ENCODE results near the gene DMPK. TPM values are rescaled to one million over a fixed set of nuclear protein-coding genes. Genes with fewer than 3 reads are reported as not detected.
"Not testable (repeated sequence)": the region's sequence is repeated elsewhere in the genome, so short reads cannot be mapped to it uniquely, and the experiment has no call there.

The DMPK gene
- total RNA-seq, 1 experiment from 2014 or later = 22.4 TPM

DNA sequence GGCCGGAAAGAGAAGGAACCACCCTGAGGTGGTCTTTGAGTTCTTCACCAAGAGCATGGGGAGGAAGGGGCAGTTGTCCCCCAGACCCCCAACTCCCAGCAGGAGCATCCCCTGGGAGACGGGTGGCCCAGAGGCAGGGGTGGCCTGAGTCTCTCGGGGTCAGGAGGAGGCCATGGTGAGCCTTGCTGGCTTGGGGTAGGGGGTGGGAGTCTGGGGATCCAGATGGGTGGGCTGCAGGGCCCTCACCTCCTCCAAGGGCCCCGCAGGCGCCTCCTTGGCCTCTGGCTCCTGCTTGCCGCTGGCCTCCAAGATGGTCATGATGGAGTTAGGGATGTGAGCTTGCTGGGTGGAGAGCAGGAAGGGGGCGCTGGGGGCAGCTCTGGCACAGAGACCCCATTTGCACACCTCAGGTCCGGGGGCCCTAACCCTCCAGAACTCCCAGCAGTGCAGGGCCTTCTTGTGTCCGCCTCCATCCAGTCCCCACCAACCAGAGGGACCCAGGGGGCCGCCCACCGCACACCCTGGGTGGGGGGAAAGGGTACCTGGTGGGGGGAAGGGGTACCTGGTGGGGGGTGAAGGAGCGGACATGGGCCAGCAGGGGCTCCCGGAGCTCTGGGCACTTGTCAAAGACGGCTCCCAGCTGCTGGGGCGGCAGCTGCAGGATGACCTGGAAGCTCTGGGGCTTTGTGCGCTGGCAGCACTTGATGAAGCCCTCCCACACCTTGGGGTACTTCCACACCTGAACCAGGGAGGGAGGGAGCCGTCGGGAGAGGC, 34.1 kb upstream of the DMPK start:
- in situ Hi-C loops (cut with HindIII; ENCODE audit: low sequenced_read_pairs) = no loop called here
- DNase-seq (ENCODE audit: low spot score) = no peak

GRCh38 chr19:45815481-45816216, 33.4 kb upstream of the DMPK start:
- in situ Hi-C loops (cut with HindIII; ENCODE audit: low sequenced_read_pairs) = no loop called here
- DNase-seq (ENCODE audit: low spot score) = no peak

GRCh38 chr19:45814851-45815480, 32.7 kb upstream of the DMPK start, which contains the start of gene RSPH6A:
Gene RSPH6A, minus strand, starts transcription at chr19:45815308. Its CDS starts 132 bp downstream, at chr19:45815176.
- no peak for DNase-seq (ENCODE audit: low spot score)
- in situ Hi-C loops (cut with HindIII; ENCODE audit: low sequenced_read_pairs) = no loop called here

DNA sequence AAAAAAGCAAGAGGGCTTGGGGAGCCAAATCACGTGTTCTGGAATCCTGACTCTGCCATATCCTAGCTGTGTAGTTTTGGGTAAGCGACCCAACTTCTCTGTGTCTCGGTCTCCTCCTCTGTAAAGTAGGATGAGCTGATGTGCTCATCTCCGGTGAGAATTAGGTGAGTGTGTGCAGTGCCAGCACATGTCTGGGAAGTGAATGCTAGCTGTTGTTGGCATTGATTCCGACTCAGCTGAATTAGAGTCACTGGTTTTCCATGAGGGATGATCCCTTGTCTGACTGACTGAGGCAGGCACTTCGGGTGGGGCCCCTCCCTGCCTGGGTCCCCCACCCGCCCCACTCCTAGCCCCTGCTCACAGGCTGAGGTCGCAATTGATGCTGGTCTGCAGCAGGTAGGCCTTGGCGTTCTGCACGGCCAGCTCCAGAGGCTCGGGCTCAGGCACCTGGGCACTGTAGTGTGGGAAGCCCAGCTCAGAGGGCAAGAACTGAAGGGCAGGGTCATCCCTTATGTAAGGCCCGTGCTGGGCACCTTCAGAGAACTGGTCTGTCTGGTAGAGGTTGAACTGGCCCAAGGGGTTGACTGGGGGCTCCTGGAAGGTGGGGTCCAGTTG, 32.0 kb upstream of the DMPK start:
- in situ Hi-C loops (cut with HindIII; ENCODE audit: low sequenced_read_pairs) = no loop called here
- DNase-seq (ENCODE audit: low spot score) = no peak

DNA sequence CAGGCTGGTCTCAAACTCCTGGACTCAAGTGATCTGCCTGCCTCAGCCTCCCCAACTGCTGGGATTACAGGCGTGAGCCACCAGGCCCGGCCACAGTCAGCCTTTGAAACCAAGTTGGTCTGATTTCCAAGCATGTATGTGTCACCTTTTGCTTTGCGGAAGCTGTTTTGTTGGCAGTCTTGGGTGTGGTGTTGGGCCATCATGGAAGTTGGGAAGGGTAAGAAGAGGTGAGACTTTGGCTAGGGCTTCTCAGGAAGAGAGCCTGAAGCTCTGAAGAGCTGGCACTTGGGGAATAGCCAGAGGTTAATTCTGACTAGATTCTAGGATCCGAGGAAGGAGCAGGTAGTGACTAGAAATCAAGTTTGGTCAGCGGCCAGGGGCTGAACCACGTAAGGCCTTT, 30.0 kb upstream of the DMPK start:
- in situ Hi-C loops (cut with HindIII; ENCODE audit: low sequenced_read_pairs) = no loop called here
- no peak for DNase-seq (ENCODE audit: low spot score)

GRCh38 chr19:45809643-45810159, 27.4 kb upstream of the DMPK start:
- DNase-seq (ENCODE audit: low spot score) = peak; percentile 19

DNA sequence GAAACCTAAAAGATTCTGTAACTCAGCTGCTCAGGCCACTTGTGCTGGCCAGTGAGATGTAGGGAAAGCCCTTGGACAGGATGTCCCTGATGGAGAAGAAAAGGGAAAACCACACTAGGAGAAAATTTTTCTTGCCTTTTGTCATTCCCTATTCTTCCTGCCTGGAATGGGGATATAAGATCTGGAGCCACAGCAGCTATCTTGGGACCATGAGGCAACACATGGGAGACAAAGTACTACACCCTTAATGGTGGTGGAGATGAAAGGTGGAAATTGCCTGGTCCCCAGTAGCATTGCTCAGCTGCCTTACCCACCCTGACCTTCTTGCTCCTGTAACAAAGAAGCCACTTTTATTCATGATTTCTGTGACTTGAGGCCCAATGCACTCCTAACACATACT, 23.4 kb upstream of the DMPK start:
- DNase-seq (ENCODE audit: low spot score) = no peak
- in situ Hi-C loops (cut with HindIII; ENCODE audit: low sequenced_read_pairs) = no loop called here

More at GRCh38 chr19:45809643-45810159, 27.4 kb upstream of the DMPK start:
- in situ Hi-C loops (cut with HindIII; ENCODE audit: low sequenced_read_pairs) = no loop called here

GRCh38 chr19:45804959-45805230, 22.6 kb upstream of the DMPK start:
- in situ Hi-C loops (cut with HindIII; ENCODE audit: low sequenced_read_pairs) = no loop called here

DNA sequence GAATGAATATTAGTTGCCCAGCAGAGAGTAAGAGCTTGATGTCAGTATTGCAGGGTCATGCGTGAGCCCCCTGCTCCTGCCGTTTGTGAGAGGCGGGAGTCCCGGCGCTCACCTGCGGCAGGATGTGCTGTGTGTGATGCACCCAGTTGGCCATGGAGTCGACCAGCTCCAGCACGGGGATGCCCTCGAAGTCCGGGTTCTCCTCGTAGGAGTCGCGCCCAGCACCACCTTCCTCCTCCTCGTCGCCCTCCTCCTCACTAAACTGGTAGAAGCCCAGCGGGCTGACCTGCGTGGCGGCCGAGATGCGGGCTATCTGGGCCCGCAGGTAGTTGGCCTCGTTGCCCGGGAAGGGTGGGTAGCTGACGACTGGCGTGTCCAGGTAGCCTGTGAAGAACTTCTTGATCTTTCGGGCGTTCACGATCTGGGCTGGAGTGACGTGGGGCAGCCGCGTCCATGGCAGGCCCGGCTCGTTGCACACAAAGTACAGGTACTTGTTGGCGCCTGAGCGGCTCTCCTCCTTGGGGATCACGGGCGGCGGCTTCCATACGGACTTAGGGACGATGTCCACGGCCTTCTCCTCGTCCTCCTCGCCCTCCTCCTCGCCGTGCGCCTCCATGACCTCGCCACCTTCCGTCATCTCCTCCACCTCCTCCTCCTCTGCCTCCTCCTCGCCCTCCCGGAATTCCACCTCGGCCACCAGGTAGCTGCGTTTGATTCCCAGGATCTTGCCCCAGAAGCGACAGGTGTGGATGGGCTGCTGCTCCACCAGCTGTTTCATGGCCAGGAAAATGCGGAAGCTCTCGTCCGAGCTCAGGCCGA, 22.1 kb upstream of the DMPK start:
- no peak for DNase-seq (ENCODE audit: low spot score)
- in situ Hi-C loops (cut with HindIII; ENCODE audit: low sequenced_read_pairs) = no loop called here

More at GRCh38 chr19:45804959-45805230, 22.6 kb upstream of the DMPK start:
- DNase-seq (ENCODE audit: low spot score) = no peak

DNA sequence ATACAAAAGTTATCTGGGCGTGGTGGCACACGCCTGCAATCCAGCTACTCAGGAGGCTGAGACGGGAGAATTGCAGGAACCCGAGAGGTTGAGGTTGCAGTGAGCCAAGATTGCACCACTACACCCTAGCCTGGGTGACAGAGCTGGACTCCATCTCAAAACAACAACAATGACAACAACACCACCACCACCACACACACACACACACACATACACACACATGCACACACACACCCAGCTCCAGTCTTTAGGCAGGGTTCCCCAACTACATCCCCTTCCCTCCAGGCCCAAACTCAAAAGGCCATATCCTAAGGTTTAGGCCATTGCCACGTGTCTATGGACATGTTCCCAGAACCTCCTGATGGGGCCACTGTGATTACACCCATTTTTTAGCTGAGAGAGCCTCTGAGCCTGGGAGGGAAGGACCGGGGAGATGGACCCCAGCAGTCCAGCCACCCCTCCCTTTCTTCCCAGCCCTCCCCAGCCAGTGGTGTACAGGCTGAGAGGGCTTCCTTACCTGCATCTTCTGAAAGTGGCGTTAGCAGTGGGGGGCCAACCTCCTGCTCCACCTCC, 19.4 kb upstream of the DMPK start:
- DNase-seq (ENCODE audit: low spot score) = no peak
- in situ Hi-C loops (cut with HindIII; ENCODE audit: low sequenced_read_pairs) = no loop called here

- no peak for DNase-seq (ENCODE audit: low spot score)
- in situ Hi-C loops (cut with HindIII; ENCODE audit: low sequenced_read_pairs) = no loop called here
These were observed 17.8 kb upstream of the DMPK start for GRCh38 chr19:45800070-45800553.

GRCh38 chr19:45799541-45799940, 17.3 kb upstream of the DMPK start:
- in situ Hi-C loops (cut with HindIII; ENCODE audit: low sequenced_read_pairs) = not testable (repeated sequence)

DNA sequence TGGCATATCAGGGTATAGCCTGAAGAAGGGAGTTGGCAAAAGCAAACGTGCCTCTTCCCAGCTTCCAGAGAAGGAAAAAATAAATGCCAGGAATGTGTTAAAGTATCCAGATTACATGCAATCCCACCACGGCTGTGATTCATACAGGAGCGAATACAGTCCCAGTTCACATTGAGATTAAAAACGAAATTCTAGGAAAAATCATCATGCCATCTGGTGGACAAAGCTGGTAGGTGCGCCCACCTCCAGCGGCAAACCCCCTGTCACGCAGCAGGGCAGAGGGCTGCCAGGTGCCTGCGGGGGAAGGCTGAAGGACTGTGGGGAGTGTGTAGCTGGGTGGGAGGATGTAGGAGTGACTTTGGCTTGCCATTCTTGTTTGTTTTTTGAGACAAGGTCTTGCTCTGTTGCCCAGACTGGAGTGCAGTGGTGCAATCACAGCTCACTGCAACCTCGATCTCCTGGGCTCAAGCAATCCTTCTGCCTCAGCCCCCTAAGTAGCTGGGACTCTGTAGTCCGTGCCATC, 16.8 kb upstream of the DMPK start:
- in situ Hi-C loops (cut with HindIII; ENCODE audit: low sequenced_read_pairs) = no loop called here
- DNase-seq (ENCODE audit: low spot score) = peak; percentile 65

More at GRCh38 chr19:45799541-45799940, 17.3 kb upstream of the DMPK start:
- not testable (repeated sequence) for DNase-seq (ENCODE audit: low spot score)

DNA sequence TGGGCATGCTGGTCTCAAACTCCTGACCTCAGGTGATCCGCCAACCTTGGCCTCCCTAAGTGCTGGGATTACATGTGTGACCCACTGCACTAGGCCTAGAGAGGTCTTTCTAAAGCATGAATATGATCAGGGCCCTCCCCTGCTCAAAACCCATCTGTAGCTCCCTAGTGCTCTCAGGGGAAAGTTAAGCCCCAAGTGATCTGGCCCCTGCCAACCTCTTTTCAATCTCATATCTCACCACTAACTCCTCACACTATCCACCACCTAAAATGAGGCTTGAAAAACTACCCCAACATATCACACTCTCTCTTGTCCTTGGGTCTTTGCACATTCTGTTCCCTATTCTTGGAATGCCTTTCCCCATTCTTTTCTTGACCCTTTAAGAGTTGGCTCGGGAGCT, 12.3 kb upstream of the DMPK start:
- in situ Hi-C loops (cut with HindIII; ENCODE audit: low sequenced_read_pairs) = no loop called here
- no peak for DNase-seq (ENCODE audit: low spot score)

DNA sequence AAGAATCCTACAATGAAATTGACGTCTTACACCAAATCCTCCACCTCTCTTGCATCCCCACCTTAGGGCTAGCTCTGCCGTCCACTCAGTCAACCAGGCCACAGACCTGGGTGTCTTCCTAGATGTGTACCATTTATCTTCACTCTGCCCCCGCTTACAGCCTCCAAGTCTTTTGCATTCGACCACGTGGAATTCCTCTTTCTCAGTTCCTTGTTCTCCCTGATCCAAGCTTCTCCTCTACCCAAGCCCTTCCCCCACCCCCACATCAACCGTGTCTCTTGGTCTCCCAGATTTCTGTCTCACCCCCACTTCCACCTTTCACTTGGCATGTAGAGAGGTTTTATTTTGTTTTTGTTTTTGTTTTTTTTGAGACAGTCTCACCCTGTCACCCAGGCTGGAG, 11.6 kb upstream of the DMPK start:
- in situ Hi-C loops (cut with HindIII; ENCODE audit: low sequenced_read_pairs) = no loop called here
- DNase-seq (ENCODE audit: low spot score) = no peak

DNA sequence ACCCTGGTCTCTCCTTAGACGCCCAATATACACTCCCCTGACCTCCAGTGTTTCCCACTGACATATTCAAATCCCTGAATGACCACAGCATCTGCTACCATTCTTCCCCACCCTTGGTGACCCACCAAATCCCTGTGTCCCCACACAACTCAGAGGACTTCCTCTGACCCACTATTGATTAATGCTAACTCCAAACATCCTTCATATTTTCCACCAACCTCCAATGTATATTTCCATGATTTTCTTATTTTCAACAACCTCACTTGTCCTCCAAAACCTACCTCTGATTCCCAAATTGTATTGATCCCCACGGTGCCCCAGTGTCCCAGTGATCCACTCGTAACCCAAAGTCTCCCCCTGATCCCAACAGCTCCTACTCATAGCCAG, 10.9 kb upstream of the DMPK start:
- DNase-seq (ENCODE audit: low spot score) = no peak

DNA sequence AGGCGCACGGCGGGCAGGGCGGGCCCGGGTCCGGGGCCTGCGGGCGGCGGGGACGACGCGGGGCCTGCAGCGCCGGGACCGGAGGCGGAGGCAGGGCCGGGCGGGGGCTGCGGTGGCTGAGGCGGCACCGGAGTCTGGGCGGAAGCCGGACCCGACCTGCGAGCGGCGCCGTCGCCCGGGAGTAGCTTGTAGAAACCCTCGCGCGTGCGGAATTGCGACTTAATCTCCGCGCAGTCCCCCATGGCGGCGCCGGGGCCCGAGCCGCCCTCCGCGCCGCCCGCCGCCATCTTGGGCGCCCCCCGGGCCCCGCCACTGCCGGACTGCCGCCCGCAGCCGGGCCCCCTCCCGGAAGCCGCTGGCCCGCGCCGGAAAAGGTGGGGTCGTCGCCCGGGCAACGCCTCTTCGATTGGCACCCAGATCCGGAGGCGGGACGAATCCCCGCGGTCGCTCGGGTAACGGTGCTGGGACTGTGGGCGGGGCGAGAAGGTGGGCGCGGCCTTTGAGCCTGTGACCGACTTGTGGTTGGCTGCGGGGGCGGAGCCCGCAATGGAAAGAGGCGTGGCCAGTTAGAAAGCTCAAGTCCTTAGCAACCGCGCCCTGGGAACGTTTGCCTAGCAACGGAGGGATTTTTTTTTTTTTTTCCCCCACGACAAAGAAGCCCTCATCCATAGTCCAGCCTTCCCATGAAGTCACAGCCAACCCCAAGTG, 10.3 kb upstream of the DMPK start, which contains the start of gene DMWD:
Gene DMWD (minus strand): TSS at position 376 of the 708 bp plus-strand sequence. CDS start 89 bp downstream, at position 287.
- DNase-seq (ENCODE audit: low spot score) = peak; percentile 99
- in situ Hi-C loops (cut with HindIII; ENCODE audit: low sequenced_read_pairs) = no loop called here

More for the DNA sequence above, 10.9 kb upstream of the DMPK start:
- in situ Hi-C loops (cut with HindIII; ENCODE audit: low sequenced_read_pairs) = no loop called here
